ENCODE results near the gene FOXB2.
"Not testable (repeated sequence)": the region's sequence is repeated elsewhere in the genome, so short reads cannot be mapped to it uniquely, and the experiment has no call there.

Gene FOXB2

GRCh38 chr9:77016121-77016525, 3.3 kb upstream of the FOXB2 start:
- peak; percentile 55 for DNase-seq (ENCODE audit: low read depth, low spot score)

- DNase-seq (ENCODE audit: low read depth, low spot score), result peak; percentile 46
Measured at GRCh38 chr9:77016526-77017504, 2.6 kb upstream of the FOXB2 start.

- DNase-seq (ENCODE audit: low read depth, low spot score), result no peak
Measured at GRCh38 chr9:77017505-77017894, 2.0 kb upstream of the FOXB2 start.

GRCh38 chr9:77018058-77018968, 1.1 kb upstream of the FOXB2 start:
- DNase-seq (ENCODE audit: low read depth, low spot score), result peak; percentile 67

GRCh38 chr9:77018969-77019235, 553 bp upstream of the FOXB2 start:
- no peak for DNase-seq (ENCODE audit: low read depth, low spot score)

GRCh38 chr9:77019926-77020412, 514 bp downstream of the FOXB2 start:
- no peak for DNase-seq (ENCODE audit: low read depth, low spot score)

- peak; percentile 38 for DNase-seq (ENCODE audit: low read depth, low spot score)
Measured at GRCh38 chr9:77020413-77021290, 1.2 kb downstream of the FOXB2 start.

- peak; percentile 25 for DNase-seq (ENCODE audit: low read depth, low spot score)
Measured at GRCh38 chr9:77021291-77021894, 1.9 kb downstream of the FOXB2 start.

GRCh38 chr9:77021922-77022782, 2.7 kb downstream of the FOXB2 start:
- peak; percentile 27 for DNase-seq (ENCODE audit: low read depth, low spot score)

- DNase-seq (ENCODE audit: low read depth, low spot score), result peak; percentile 82
Measured at GRCh38 chr9:77022783-77023440, 3.5 kb downstream of the FOXB2 start.

GRCh38 chr9:77023726-77024125, 4.3 kb downstream of the FOXB2 start:
- DNase-seq (ENCODE audit: low read depth, low spot score), result no peak

GRCh38 chr9:77024776-77025545, 5.5 kb downstream of the FOXB2 start:
- no peak for DNase-seq (ENCODE audit: low read depth, low spot score)

GRCh38 chr9:77028478-77028877, 9.0 kb downstream of the FOXB2 start:
- DNase-seq (ENCODE audit: low read depth, low spot score), result peak; percentile 35

- DNase-seq (ENCODE audit: low read depth, low spot score), result no peak
Measured at GRCh38 chr9:77030045-77030444, 10.6 kb downstream of the FOXB2 start.

- peak; percentile 11 for DNase-seq (ENCODE audit: low read depth, low spot score)
Measured at GRCh38 chr9:77038281-77039036, 19.0 kb downstream of the FOXB2 start.

GRCh38 chr9:77040340-77040739, 20.9 kb downstream of the FOXB2 start:
- peak; percentile 12 for DNase-seq (ENCODE audit: low read depth, low spot score)

- DNase-seq (ENCODE audit: low read depth, low spot score), result not testable (repeated sequence)
Measured at GRCh38 chr9:77043743-77044142, 24.3 kb downstream of the FOXB2 start.

GRCh38 chr9:77060681-77061080, 41.2 kb downstream of the FOXB2 start:
- not testable (repeated sequence) for DNase-seq (ENCODE audit: low read depth, low spot score)
